Activated CD4-positive, alpha-beta memory T cell treated with anti-CD3 and anti-CD28 coated beads for 36 hours (primary cell): ENCODE measurements around the gene RAVER1. TPM values are rescaled to one million over a fixed set of nuclear protein-coding genes. Genes with fewer than 3 reads are reported as not detected.

Experiments used
- CTCF ChIA-PET: fragments of 350-600 bp; sonication (Branson Sonifier 250); formaldehyde crosslinking; loops from one replicate; lab custom pipeline; 2021; ENCODE audit warnings: antibody characterized with exemption, inconsistent platforms; lab: Charles Lee
- POLR2A ChIA-PET: fragments of 350-600 bp; sonication (Branson Sonifier 250); formaldehyde crosslinking; loops from one replicate; lab custom pipeline; 2021; ENCODE audit warnings: antibody characterized with exemption; lab: Charles Lee
- DNase-seq: peaks from one replicate; pipeline ENCODE4 v3.0.0-alpha.2; 2020
- H3K27ac Mint-ChIP-seq: one replicate; pipeline ENCODE4 v1.8.0; 2021; ENCODE audit warnings: mixed read lengths
- H3K27me3 Mint-ChIP-seq: one replicate; pipeline ENCODE4 v1.8.0; 2021; ENCODE audit warnings: mixed read lengths
- H3K36me3 Mint-ChIP-seq: one replicate; pipeline ENCODE4 v1.8.0; 2021; ENCODE audit warnings: mixed read lengths
- H3K4me1 Mint-ChIP-seq: one replicate; pipeline ENCODE4 v1.8.0; 2021; ENCODE audit warnings: low read depth, mixed read lengths
- H3K4me3 Mint-ChIP-seq: one replicate; pipeline ENCODE4 v1.8.0; 2021; ENCODE audit warnings: mild to moderate bottlenecking, mixed read lengths
- H3K9me3 Mint-ChIP-seq: one replicate; pipeline ENCODE4 v1.8.0; 2021; ENCODE audit warnings: mixed read lengths
- intact Hi-C: fragments of 100-400 bp; cut with micrococcal nuclease; formaldehyde crosslinking; loops from one replicate; pipeline ENCODE4 v1.15.1; 2023
- total RNA-seq, 2 experiments: library from RNA; stranded (reverse); gene quantifications; one replicate each; pipeline ENCODE4 v1.2.3, GENCODE V29; 2021

The RAVER1 gene
- total RNA-seq, 2 experiments from 2014 or later: 81.5 to 85.0 TPM

GRCh38 chr19:10315335-10316214 lies 17.8 kb downstream of the RAVER1 start, which contains the start of gene FDX2:
FDX2 (minus strand) TSS chr19:10316015; CDS start chr19:10315996, 19 bp downstream.
- Mint-ChIP-seq H3K36me3 (peaks cover 16% of the 10 kb centered on the region), H3K4me3 (peak within 1 kb of the TSS; percentile 82), H3K4me1 (peaks cover 17% of the 10 kb centered on the region), H3K27me3 (no peaks in the 10 kb centered on the region), H3K9me3 (no peaks in the 10 kb centered on the region), H3K27ac (peak within 1 kb of the TSS; percentile 79)
- CTCF ChIA-PET: interaction anchor here (1.0 kb wide), 2 partner anchors 46 to 73 kb away, joined by 3 read pairs; no protein-coding TSS in a partner anchor
- peak; percentile 94 for DNase-seq
- POLR2A ChIA-PET: no interaction called here
- intact Hi-C loops: loop anchor here (2.0 kb wide), 1 partner anchor 17 kb away; the partner anchor contains the start of gene RAVER1

GRCh38 chr19:10309423-10309822 lies 23.9 kb downstream of the RAVER1 start, which contains the start of gene ZGLP1:
ZGLP1 (minus strand) TSS chr19:10309815.
- Mint-ChIP-seq H3K4me3 (no peak within 1 kb of the TSS), H3K27me3 (no peaks in the 10 kb centered on the region), H3K9me3 (no peaks in the 10 kb centered on the region), H3K4me1 (peaks cover 3% of the 10 kb centered on the region), H3K27ac (no peak within 1 kb of the TSS), H3K36me3 (no peaks in the 10 kb centered on the region)
- CTCF ChIA-PET: interaction anchor here (1.1 kb wide), 1 partner anchor 50 kb away, joined by 3 read pairs; no protein-coding TSS in a partner anchor
- intact Hi-C loops: no loop called here
- POLR2A ChIA-PET: no interaction called here
- DNase-seq: no peak

- POLR2A ChIA-PET: interaction anchor here (1.3 kb wide), 1 partner anchor 18 kb away, joined by 4 read pairs; no protein-coding TSS in a partner anchor
- Mint-ChIP-seq H3K36me3 (no peaks in the 10 kb centered on the region), H3K27me3 (no peaks in the 10 kb centered on the region), H3K9me3 (no peaks in the 10 kb centered on the region), H3K27ac (no peak overlapping the region), H3K4me1 (peaks cover 7% of the 10 kb centered on the region), H3K4me3 (no peak overlapping the region)
- CTCF ChIA-PET: interaction anchor here (0.9 kb wide), 1 partner anchor 172 kb away, joined by 4 read pairs; no protein-coding TSS in a partner anchor
- no peak for DNase-seq
- intact Hi-C loops: no loop called here
Measured at GRCh38 chr19:10306327-10306726, 27.0 kb downstream of the RAVER1 start.

GRCh38 chr19:10305139-10305806 lies 28.1 kb downstream of the RAVER1 start:
- Mint-ChIP-seq H3K4me3 (no peak overlapping the region), H3K9me3 (no peaks in the 10 kb centered on the region), H3K27me3 (no peaks in the 10 kb centered on the region), H3K36me3 (no peaks in the 10 kb centered on the region), H3K4me1 (peaks cover 7% of the 10 kb centered on the region), H3K27ac (no peak overlapping the region)
- ChIA-PET CTCF (interaction anchor here (0.6 to 1.3 kb wide), 3 partner anchors 46 to 173 kb away, joined by 3 to 5 read pairs (median 4); no protein-coding TSS in a partner anchor), POLR2A (interaction anchor here (1.3 kb wide), 1 partner anchor 19 kb away, joined by 4 read pairs; no protein-coding TSS in a partner anchor)
- intact Hi-C loops: no loop called here
- no peak for DNase-seq

GRCh38 chr19:10299545-10300458 lies 33.5 kb downstream of the RAVER1 start:
- Mint-ChIP-seq H3K4me3 (no peak overlapping the region), H3K27ac (no peak overlapping the region), H3K36me3 (no peaks in the 10 kb centered on the region), H3K9me3 (no peaks in the 10 kb centered on the region), H3K4me1 (peaks cover 14% of the 10 kb centered on the region), H3K27me3 (peaks cover 13% of the 10 kb centered on the region)
- no peak for DNase-seq
- ChIA-PET CTCF (interaction anchor here (1.2 kb wide), 1 partner anchor 12 kb away, joined by 5 read pairs; no protein-coding TSS in a partner anchor), POLR2A (no interaction called here)
- intact Hi-C loops: no loop called here

GRCh38 chr19:10295847-10296591 lies 37.3 kb downstream of the RAVER1 start:
- CTCF ChIA-PET: interaction anchor here (1.0 to 1.6 kb wide), 3 partner anchors 10 to 92 kb away, joined by 3 to 7 read pairs (median 6); partner anchors contain the start of gene ICAM4
- Mint-ChIP-seq H3K27ac (no peak overlapping the region), H3K27me3 (peaks cover 47% of the 10 kb centered on the region)

GRCh38 chr19:10295305-10295846 lies 38.0 kb downstream of the RAVER1 start:
- peaks cover 2% of the 10 kb centered on the region for H3K36me3 Mint-ChIP-seq
- ChIA-PET POLR2A (interaction anchor here (0.5 kb wide), 1 partner anchor 21 kb away, joined by 6 read pairs; no protein-coding TSS in a partner anchor), CTCF (interaction anchor here (0.6 to 1.6 kb wide), 5 partner anchors 9 to 135 kb away, joined by 3 to 7 read pairs (median 3); partner anchors contain the start of gene ICAM4)
- DNase-seq: peak; percentile 72
- peaks cover 53% of the 10 kb centered on the region for H3K27me3 Mint-ChIP-seq
- no peak overlapping the region for H3K27ac Mint-ChIP-seq
- intact Hi-C loops: no loop called here
- H3K4me3 Mint-ChIP-seq: peak overlapping the region; percentile 70
- H3K4me1 Mint-ChIP-seq: peaks cover 39% of the 10 kb centered on the region
- H3K9me3 Mint-ChIP-seq: no peaks in the 10 kb centered on the region

More at GRCh38 chr19:10295847-10296591, 37.3 kb downstream of the RAVER1 start:
- Mint-ChIP-seq H3K36me3 (peaks cover 2% of the 10 kb centered on the region), H3K4me1 (peaks cover 34% of the 10 kb centered on the region), H3K9me3 (no peaks in the 10 kb centered on the region), H3K4me3 (peak overlapping the region; percentile 70)
- POLR2A ChIA-PET: interaction anchor here (0.5 kb wide), 1 partner anchor 22 kb away, joined by 6 read pairs; no protein-coding TSS in a partner anchor
- intact Hi-C loops: no loop called here
- no peak for DNase-seq

GRCh38 chr19:10294368-10294697 lies 39.0 kb downstream of the RAVER1 start:
- peak; percentile 43 for DNase-seq
- no peaks in the 10 kb centered on the region for H3K9me3 Mint-ChIP-seq
- peaks cover 2% of the 10 kb centered on the region for H3K36me3 Mint-ChIP-seq
- no peak overlapping the region for H3K27ac Mint-ChIP-seq
- POLR2A ChIA-PET: no interaction called here
- H3K27me3 Mint-ChIP-seq: peaks cover 58% of the 10 kb centered on the region
- peaks cover 45% of the 10 kb centered on the region for H3K4me1 Mint-ChIP-seq
- intact Hi-C loops: loop anchor here (5.0 kb wide), 1 partner anchor 273 kb away; the partner anchor contains the start of genes CDKN2D and KRI1
- CTCF ChIA-PET: no interaction called here
- H3K4me3 Mint-ChIP-seq: no peak overlapping the region

GRCh38 chr19:10293637-10294367 lies 39.5 kb downstream of the RAVER1 start:
- intact Hi-C loops: loop anchor here (5.0 kb wide), 1 partner anchor 273 kb away; the partner anchor contains the start of genes CDKN2D and KRI1
- Mint-ChIP-seq H3K4me3 (no peak overlapping the region), H3K27me3 (peaks cover 63% of the 10 kb centered on the region), H3K36me3 (peaks cover 2% of the 10 kb centered on the region), H3K27ac (no peak overlapping the region), H3K4me1 (peaks cover 49% of the 10 kb centered on the region), H3K9me3 (no peaks in the 10 kb centered on the region)
- CTCF ChIA-PET: no interaction called here
- POLR2A ChIA-PET: no interaction called here
- no peak for DNase-seq
